HFFc6 (cell line): ENCODE measurements around the gene LRRC8C. TPM values are rescaled to one million over a fixed set of nuclear protein-coding genes. Genes with fewer than 3 reads are reported as not detected.

Experiments used
- DNase-seq: peaks from one replicate; pipeline ENCODE4 v3.0.0-alpha.2; 2018
- H3K27ac Mint-ChIP-seq: 2 replicates; pipeline ENCODE4 v1.8.0; 2020; ENCODE audit warnings: mild to moderate bottlenecking, mixed read lengths
- H3K27me3 Mint-ChIP-seq: 2 replicates; pipeline ENCODE4 v1.8.0; 2021; ENCODE audit warnings: mild to moderate bottlenecking, moderate library complexity, mixed read lengths; ENCODE audit not compliant: insufficient read depth
- H3K36me3 Mint-ChIP-seq: 2 replicates; pipeline ENCODE4 v1.8.0; 2021; ENCODE audit warnings: low read depth, mixed read lengths
- H3K4me1 Mint-ChIP-seq: 2 replicates; pipeline ENCODE4 v1.8.0; 2020; ENCODE audit warnings: low read depth, mixed read lengths
- H3K4me3 Mint-ChIP-seq: 2 replicates; pipeline ENCODE4 v1.8.0; 2020; ENCODE audit warnings: mild to moderate bottlenecking, moderate library complexity, mixed read lengths
- H3K9me3 Mint-ChIP-seq: 2 replicates; pipeline ENCODE4 v1.8.0; 2020; ENCODE audit warnings: mild to moderate bottlenecking, mixed read lengths
- total RNA-seq, 6 experiments: library from RNA; stranded (reverse); fragmentation: NEBNext Ultra II Directional; extraction: Animal tissue kit (Norgen Biotek cat#: 25700); gene quantifications; 2 replicates in 1 of 6; 3 replicates in 5 of 6; pipeline ENCODE4 v1.2.3, GENCODE V29; 2021
- TF ChIP-seq, protein P1 (sequence below): fragments of 200-600 bp; sonication (generic); IDR thresholded peaks from 2 replicates; pipeline ENCODE4 v1.5.0; 2021; ENCODE audit warnings: antibody characterized with exemption, mild to moderate bottlenecking

LRRC8C gene
- total RNA-seq, 6 experiments from 2014 or later: 5.0 to 13.7 (median 10.9) TPM

- no peaks in the 10 kb centered on the region for H3K9me3 Mint-ChIP-seq
- H3K4me3 Mint-ChIP-seq: no peak overlapping the region
Measured at GRCh38 chr1:89686520-89686919, 53.6 kb downstream of the LRRC8C start.

DNA sequence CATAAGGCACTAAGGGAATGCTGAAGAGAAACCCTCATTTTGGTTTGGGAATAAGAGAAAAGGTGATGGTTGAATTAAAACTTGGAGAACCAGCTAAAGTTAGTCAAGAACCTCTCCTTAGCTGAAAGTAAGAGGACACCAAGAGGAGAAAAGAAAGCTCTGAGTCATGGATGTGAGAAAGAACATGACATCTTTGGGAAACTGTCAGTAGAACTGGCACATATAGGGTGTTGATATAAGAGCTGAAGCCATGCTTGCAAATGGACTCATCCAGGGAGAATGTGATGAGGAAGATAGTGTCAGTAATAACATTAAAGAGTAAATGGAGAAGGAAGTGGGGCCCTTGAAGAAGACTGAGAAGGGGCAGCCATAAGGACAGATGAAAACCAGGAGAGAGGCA, 54.3 kb downstream of the LRRC8C start:
- Mint-ChIP-seq H3K36me3 (peaks cover 15% of the 10 kb centered on the region), H3K27ac (no peak overlapping the region), H3K4me3 (no peak overlapping the region), H3K4me1 (peaks cover 35% of the 10 kb centered on the region), H3K9me3 (no peaks in the 10 kb centered on the region), H3K27me3 (no peaks in the 10 kb centered on the region)
- TF ChIP-seq, protein P1, sequence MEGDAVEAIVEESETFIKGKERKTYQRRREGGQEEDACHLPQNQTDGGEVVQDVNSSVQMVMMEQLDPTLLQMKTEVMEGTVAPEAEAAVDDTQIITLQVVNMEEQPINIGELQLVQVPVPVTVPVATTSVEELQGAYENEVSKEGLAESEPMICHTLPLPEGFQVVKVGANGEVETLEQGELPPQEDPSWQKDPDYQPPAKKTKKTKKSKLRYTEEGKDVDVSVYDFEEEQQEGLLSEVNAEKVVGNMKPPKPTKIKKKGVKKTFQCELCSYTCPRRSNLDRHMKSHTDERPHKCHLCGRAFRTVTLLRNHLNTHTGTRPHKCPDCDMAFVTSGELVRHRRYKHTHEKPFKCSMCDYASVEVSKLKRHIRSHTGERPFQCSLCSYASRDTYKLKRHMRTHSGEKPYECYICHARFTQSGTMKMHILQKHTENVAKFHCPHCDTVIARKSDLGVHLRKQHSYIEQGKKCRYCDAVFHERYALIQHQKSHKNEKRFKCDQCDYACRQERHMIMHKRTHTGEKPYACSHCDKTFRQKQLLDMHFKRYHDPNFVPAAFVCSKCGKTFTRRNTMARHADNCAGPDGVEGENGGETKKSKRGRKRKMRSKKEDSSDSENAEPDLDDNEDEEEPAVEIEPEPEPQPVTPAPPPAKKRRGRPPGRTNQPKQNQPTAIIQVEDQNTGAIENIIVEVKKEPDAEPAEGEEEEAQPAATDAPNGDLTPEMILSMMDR: no peak
- peak; percentile 41 for DNase-seq

More at GRCh38 chr1:89686520-89686919, 53.6 kb downstream of the LRRC8C start:
- Mint-ChIP-seq H3K4me1 (peaks cover 31% of the 10 kb centered on the region), H3K27me3 (no peaks in the 10 kb centered on the region), H3K27ac (no peak overlapping the region), H3K36me3 (peaks cover 15% of the 10 kb centered on the region)
- TF ChIP-seq, protein P1: no peak
- no peak for DNase-seq

GRCh38 chr1:89688607-89689006, 55.7 kb downstream of the LRRC8C start:
- peaks cover 42% of the 10 kb centered on the region for H3K4me1 Mint-ChIP-seq
- DNase-seq: no peak
- peaks cover 15% of the 10 kb centered on the region for H3K36me3 Mint-ChIP-seq
- TF ChIP-seq, protein P1: no peak
- no peak overlapping the region for H3K4me3 Mint-ChIP-seq
- no peaks in the 10 kb centered on the region for H3K27me3 Mint-ChIP-seq
- H3K9me3 Mint-ChIP-seq: no peaks in the 10 kb centered on the region
- H3K27ac Mint-ChIP-seq: no peak overlapping the region

GRCh38 chr1:89689234-89689633, 56.3 kb downstream of the LRRC8C start:
- TF ChIP-seq, protein P1: no peak
- Mint-ChIP-seq H3K4me1 (peaks cover 42% of the 10 kb centered on the region), H3K36me3 (peaks cover 15% of the 10 kb centered on the region), H3K27me3 (no peaks in the 10 kb centered on the region), H3K9me3 (no peaks in the 10 kb centered on the region), H3K4me3 (no peak overlapping the region), H3K27ac (no peak overlapping the region)
- DNase-seq: no peak

DNA sequence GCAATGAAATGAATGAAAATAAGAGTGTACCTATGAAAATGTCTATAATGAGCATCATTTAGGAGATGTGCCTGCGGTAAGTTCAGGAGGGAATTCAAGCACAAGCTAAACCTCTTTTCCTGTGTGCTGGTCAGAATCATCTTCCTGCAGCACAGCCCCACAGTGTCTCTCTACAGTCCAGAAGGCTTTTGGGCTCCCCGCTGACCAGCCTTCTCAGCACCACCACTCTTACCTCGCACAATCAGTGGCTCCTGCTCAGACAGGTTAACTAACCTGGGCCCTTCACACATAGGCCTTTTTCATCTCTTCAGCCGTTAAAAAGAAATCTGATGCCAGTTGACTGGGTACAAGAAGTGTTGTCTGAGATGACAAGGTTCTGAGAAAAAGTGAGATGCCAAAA, 57.7 kb downstream of the LRRC8C start:
- H3K27me3 Mint-ChIP-seq: no peaks in the 10 kb centered on the region
- peaks cover 33% of the 10 kb centered on the region for H3K4me1 Mint-ChIP-seq
- H3K27ac Mint-ChIP-seq: no peak overlapping the region
- H3K4me3 Mint-ChIP-seq: no peak overlapping the region
- no peaks in the 10 kb centered on the region for H3K9me3 Mint-ChIP-seq
- H3K36me3 Mint-ChIP-seq: peaks cover 15% of the 10 kb centered on the region
- no peak for DNase-seq
- TF ChIP-seq, protein P1: no peak
